ENCODE results near the gene ASTN1. TPM values are rescaled to one million over a fixed set of nuclear protein-coding genes. Genes with fewer than 3 reads are reported as not detected.

The ASTN1 gene
- total RNA-seq, 1 experiment from 2014 or later: not detected

GRCh38 chr1:176987016-176987415 lies 177.5 kb downstream of the ASTN1 start:
- BruUV-seq (replicated peaks): no TSS peak
- intact Hi-C loops (cut with micrococcal nuclease): no loop called here
- Histone ChIP-seq H3K9me3 (ENCODE audit: low read length) (no peaks in the 10 kb centered on the region), H3K27ac (ENCODE audit: low read length) (no peak overlapping the region), H3K4me1 (ENCODE audit: insufficient read depth, low read length) (peaks cover 16% of the 10 kb centered on the region; the same call in 1 of the 2 replicates), H3K9me2 (replicated peaks; ENCODE audit: low read length) (no peaks in the 10 kb centered on the region), H3K9ac (ENCODE audit: low read length) (no peak overlapping the region), H4K20me1 (ENCODE audit: low read length) (no peaks in the 10 kb centered on the region), H2AFZ (ENCODE audit: low read length) (no peak overlapping the region), H3F3A (ENCODE audit: low read length, unreplicated experiment) (no peaks in the 10 kb centered on the region), H3K4me2 (ENCODE audit: low read length) (no peak overlapping the region), H3K4me3 (ENCODE audit: low read length) (no peak overlapping the region), H3K79me2 (ENCODE audit: low read length) (no peaks in the 10 kb centered on the region), H3K36me3 (ENCODE audit: low read depth, low read length) (no peaks in the 10 kb centered on the region), H3K27me3 (ENCODE audit: low read length) (no peaks in the 10 kb centered on the region)
- TF ChIP-seq, protein P1, sequence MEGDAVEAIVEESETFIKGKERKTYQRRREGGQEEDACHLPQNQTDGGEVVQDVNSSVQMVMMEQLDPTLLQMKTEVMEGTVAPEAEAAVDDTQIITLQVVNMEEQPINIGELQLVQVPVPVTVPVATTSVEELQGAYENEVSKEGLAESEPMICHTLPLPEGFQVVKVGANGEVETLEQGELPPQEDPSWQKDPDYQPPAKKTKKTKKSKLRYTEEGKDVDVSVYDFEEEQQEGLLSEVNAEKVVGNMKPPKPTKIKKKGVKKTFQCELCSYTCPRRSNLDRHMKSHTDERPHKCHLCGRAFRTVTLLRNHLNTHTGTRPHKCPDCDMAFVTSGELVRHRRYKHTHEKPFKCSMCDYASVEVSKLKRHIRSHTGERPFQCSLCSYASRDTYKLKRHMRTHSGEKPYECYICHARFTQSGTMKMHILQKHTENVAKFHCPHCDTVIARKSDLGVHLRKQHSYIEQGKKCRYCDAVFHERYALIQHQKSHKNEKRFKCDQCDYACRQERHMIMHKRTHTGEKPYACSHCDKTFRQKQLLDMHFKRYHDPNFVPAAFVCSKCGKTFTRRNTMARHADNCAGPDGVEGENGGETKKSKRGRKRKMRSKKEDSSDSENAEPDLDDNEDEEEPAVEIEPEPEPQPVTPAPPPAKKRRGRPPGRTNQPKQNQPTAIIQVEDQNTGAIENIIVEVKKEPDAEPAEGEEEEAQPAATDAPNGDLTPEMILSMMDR (conservative IDR thresholded peaks at IDR 0.05; ENCODE audit: low read depth, low read length): no peak
- TF ChIP-seq EZH2 (IDR thresholded peaks at IDR 0.05; ENCODE audit: low read length, unreplicated experiment) (no peak), EZH2phosphoT487 (IDR thresholded peaks at IDR 0.05; ENCODE audit: borderline replicate concordance, low read length) (no peak)
- ATAC-seq (0 out of 2 replicates have a peak, but pooled peaks have one; percentile 24), DNase-seq (peak; percentile 78)
- POLR2A ChIA-PET (ENCODE audit: unreplicated experiment): no interaction called here
- CTCF ChIA-PET: no interaction called here

DNA sequence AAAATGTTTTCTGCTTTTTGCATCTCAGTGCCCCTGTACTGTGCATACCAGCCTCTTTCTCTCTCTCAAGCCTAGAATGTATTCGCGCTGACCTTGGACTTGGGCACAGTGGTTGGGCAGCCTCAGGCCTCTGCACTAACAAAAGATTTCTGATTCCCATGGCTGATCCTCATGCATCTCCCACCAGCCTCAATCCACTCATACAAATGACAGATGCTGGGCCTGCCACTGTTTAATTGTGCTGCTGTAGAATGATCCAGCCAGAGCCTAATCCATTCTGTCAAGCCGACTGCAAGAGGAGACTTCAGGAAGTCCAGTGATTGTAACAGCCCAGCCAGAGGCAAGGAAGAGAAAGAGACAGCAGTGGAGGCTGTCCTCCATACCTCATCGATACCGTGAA lies 180.8 kb downstream of the ASTN1 start:
- ChIA-PET CTCF (no interaction called here), POLR2A (ENCODE audit: unreplicated experiment) (no interaction called here)
- no peaks in the 10 kb centered on the region for H3K9me3 ChIP-seq (ENCODE audit: low read length)
- H3K4me1 ChIP-seq (ENCODE audit: insufficient read depth, low read length): peaks cover 11% of the 10 kb centered on the region; the same call in 1 of the 2 replicates
- no peaks in the 10 kb centered on the region for H3K79me2 ChIP-seq (ENCODE audit: low read length)
- BruUV-seq (replicated peaks): no TSS peak
- H3K36me3 ChIP-seq (ENCODE audit: low read depth, low read length): no peaks in the 10 kb centered on the region
- H3K9ac ChIP-seq (ENCODE audit: low read length): no peak overlapping the region
- H2AFZ ChIP-seq (ENCODE audit: low read length): no peak overlapping the region
- no peaks in the 10 kb centered on the region for H3K9me2 ChIP-seq (replicated peaks; ENCODE audit: low read length)
- intact Hi-C loops (cut with micrococcal nuclease): no loop called here
- no peaks in the 10 kb centered on the region for H3F3A ChIP-seq (ENCODE audit: low read length, unreplicated experiment)
- no peaks in the 10 kb centered on the region for H3K27me3 ChIP-seq (ENCODE audit: low read length)
- ATAC-seq: no peak
- H4K20me1 ChIP-seq (ENCODE audit: low read length): no peaks in the 10 kb centered on the region
- no peak overlapping the region for H3K27ac ChIP-seq (ENCODE audit: low read length)
- no peak for TF ChIP-seq EZH2phosphoT487 (IDR thresholded peaks at IDR 0.05; ENCODE audit: borderline replicate concordance, low read length)
- no peak for TF ChIP-seq EZH2 (IDR thresholded peaks at IDR 0.05; ENCODE audit: low read length, unreplicated experiment)
- TF ChIP-seq, protein P1 (conservative IDR thresholded peaks at IDR 0.05; ENCODE audit: low read depth, low read length): no peak
- no peak overlapping the region for H3K4me2 ChIP-seq (ENCODE audit: low read length)
- H3K4me3 ChIP-seq (ENCODE audit: low read length): no peak overlapping the region
- no peak for DNase-seq

- ChIA-PET POLR2A (ENCODE audit: unreplicated experiment) (no interaction called here), CTCF (no interaction called here)
- Histone ChIP-seq H3K9me3 (ENCODE audit: low read length) (no peaks in the 10 kb centered on the region), H2AFZ (ENCODE audit: low read length) (no peak overlapping the region), H3K27me3 (ENCODE audit: low read length) (no peaks in the 10 kb centered on the region), H3K4me3 (ENCODE audit: low read length) (no peak overlapping the region), H4K20me1 (ENCODE audit: low read length) (no peaks in the 10 kb centered on the region), H3K9me2 (replicated peaks; ENCODE audit: low read length) (no peaks in the 10 kb centered on the region), H3K4me1 (ENCODE audit: insufficient read depth, low read length) (no peaks in the 10 kb centered on the region), H3K9ac (ENCODE audit: low read length) (no peak overlapping the region), H3K4me2 (ENCODE audit: low read length) (no peak overlapping the region), H3K36me3 (ENCODE audit: low read depth, low read length) (no peaks in the 10 kb centered on the region), H3F3A (ENCODE audit: low read length, unreplicated experiment) (no peaks in the 10 kb centered on the region), H3K79me2 (ENCODE audit: low read length) (no peaks in the 10 kb centered on the region), H3K27ac (ENCODE audit: low read length) (no peak overlapping the region)
- ATAC-seq (no peak), DNase-seq (no peak)
- intact Hi-C loops (cut with micrococcal nuclease): no loop called here
- no peak for TF ChIP-seq EZH2 (IDR thresholded peaks at IDR 0.05; ENCODE audit: low read length, unreplicated experiment)
- no peak for TF ChIP-seq EZH2phosphoT487 (IDR thresholded peaks at IDR 0.05; ENCODE audit: borderline replicate concordance, low read length)
- TF ChIP-seq, protein P1 (conservative IDR thresholded peaks at IDR 0.05; ENCODE audit: low read depth, low read length): no peak
- no TSS peak for BruUV-seq (replicated peaks)
Measured at GRCh38 chr1:176976771-176977170, 187.7 kb downstream of the ASTN1 start.
